SKM-1 (cell line): ENCODE measurements around the gene ZNF681.
"Not testable (repeated sequence)": the region's sequence is repeated elsewhere in the genome, so short reads cannot be mapped to it uniquely, and the experiment has no call there.

Source experiments
- DNase-seq: peaks from one replicate; lab custom pipeline; 2025; ENCODE audit not compliant: unreplicated experiment; lab: John Stamatoyannopoulos, UW

The ZNF681 gene

DNA sequence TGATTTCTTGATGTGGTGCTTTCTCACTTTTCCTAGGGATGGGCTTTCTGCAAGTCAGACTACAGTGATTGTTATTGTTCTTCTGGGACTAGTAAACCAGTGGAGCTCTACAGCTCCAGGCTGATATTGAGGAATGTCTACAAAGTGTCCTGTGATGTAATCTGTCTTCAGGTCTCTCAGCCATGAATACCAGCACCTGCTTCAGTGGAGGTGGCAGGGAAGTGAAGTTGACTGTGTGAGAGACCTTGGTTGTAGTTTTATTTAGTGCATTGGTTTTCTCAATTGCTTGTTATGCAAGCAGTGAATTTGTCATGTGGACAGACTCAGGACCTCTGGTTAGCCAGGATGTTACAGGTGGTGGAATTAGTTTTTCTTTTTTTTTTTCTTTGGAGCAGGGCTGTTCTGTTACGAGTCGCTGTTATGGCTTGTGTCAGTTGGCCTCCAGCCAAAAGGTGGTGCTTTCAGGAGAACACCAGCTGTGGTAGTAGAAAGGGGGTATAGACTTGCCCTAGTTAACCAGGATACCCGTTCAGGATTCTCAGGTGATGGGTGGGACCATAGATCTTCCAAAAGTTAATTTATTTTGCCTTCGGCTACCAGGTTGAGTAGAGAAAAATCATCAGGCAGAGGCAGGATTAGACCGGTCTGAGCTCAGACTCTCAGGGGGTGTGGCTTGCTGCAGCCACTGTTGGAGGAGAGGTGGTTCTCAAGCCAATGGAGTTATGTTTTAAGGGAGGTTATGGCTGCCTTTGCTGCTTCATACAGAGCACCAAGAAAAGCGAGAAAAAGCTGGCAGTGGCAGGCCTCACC is 59.8 kb downstream of the ZNF681 start:
- DNase-seq = no peak

DNA sequence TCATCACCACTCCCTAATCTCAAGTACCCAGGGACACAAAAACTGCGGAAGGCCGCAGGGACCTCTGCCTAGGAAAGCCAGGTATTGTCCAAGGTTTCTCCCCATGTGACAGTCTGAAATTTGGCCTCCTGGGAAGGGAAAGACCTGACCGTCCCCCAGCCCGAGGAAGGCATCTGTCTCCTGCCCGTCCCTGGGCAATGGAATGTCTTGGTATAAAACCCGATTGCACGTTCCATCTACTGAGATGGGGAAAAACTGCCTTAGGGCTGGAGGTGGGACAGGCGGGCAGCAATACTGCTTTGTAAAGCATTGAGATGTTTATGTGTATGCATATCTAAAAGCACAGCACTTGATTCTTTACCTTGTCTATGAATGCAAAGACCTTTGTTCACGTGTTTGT is 65.8 kb downstream of the ZNF681 start:
- not testable (repeated sequence) for DNase-seq
